ENCODE measurements around the gene INTS11. TPM values are rescaled to one million over a fixed set of nuclear protein-coding genes. Genes with fewer than 3 reads are reported as not detected.

INTS11 gene
- total and polyA plus RNA-seq, 9 of the 15 experiments (the other 6 are each of a cell fraction or from before 2014, with no cell fraction given) = 3.6 to 183 (median 110) TPM

GRCh38 chr1:1314678-1315335, 9.7 kb downstream of the INTS11 start:
- ChIA-PET CTCF (ENCODE audit: low intra/inter-chr PET ratio) (no interaction called here), POLR2A (interaction anchor here (0.6 to 1.4 kb wide), 6 partner anchors 9 to 217 kb away, joined by 3 to 7 read pairs (median 3); no protein-coding TSS in a partner anchor)
- in situ Hi-C loops (cut with MboI) = no loop called here
- Histone ChIP-seq H3K4me2 (ENCODE audit: insufficient read depth, low read length) (no peak overlapping the region; the same call in 1 of the 2 replicates), H3K9me1 (ENCODE audit: control insufficient read depth, insufficient read depth, low read length) (peaks cover 6% of the 10 kb centered on the region), H4K20me1 (replicated peaks; ENCODE audit: control insufficient read depth, insufficient read depth, low read length) (peaks cover 22% of the 10 kb centered on the region), H3K27me3 (ENCODE audit: control insufficient read depth in 2 of 2, insufficient read depth in 2 of 2, low read length in 2 of 2) (no peaks in the 10 kb centered on the region), H3K9ac (ENCODE audit: insufficient read depth in 1 of 2, low read depth in 2 of 2, low read length in 2 of 2) (peak overlapping the region; percentile 13 to 84; a peak in 2 of 4 replicates), H3K79me2 (ENCODE audit: control insufficient read depth, insufficient read depth, low read length) (peaks cover 36% of the 10 kb centered on the region), H3K4me1 (replicated peaks in 1 of 2; ENCODE audit: control insufficient read depth in 2 of 2, insufficient read depth in 2 of 2, low read length in 2 of 2) (peaks cover 31 to 88% of the 10 kb centered on the region in 2 experiments), H3K4me3 (no peak overlapping the region), H3K36me3 (ENCODE audit: control insufficient read depth, insufficient read depth, low read length) (peaks cover 89% of the 10 kb centered on the region), H3K9me3 (replicated peaks; ENCODE audit: control insufficient read depth, insufficient read depth, low read depth, low read length) (no peaks in the 10 kb centered on the region), H2AFZ (ENCODE audit: low read depth, low read length) (no peak overlapping the region), H3K27ac (ENCODE audit: extremely low read depth, low read depth, low read length) (peak overlapping the region; percentile 64)
- no peak for FAIRE-seq
- WGBS (ENCODE audit: insufficient coverage, low coverage, missing lambda C conversion rate) = 91% methylated on average over 20 of the region's 23 CpGs
- ATAC-seq = no peak
- no peak for DNase-seq (ENCODE audit: extremely low read depth in 1 of 4, low spot score in 3 of 4)
- BruUV-seq (replicated peaks) = no TSS peak
- intact Hi-C loops (cut with micrococcal nuclease) = no loop called here
- 0 out of 4 replicates have a peak, but pooled peaks of 1 of the 2 experiments have one; percentile 17 for TF ChIP-seq MAZ (CRISPR knock-in tag; conservative IDR thresholded peaks at IDR 0.05 in 1 of 2, IDR thresholded peaks at IDR 0.05 in 1 of 2)
- no peak for TF ChIP-seq CHAMP1 (IDR thresholded peaks at IDR 0.05)
- TF ChIP-seq ZNF551 (CRISPR knock-in tag; IDR thresholded peaks at IDR 0.05) = no peak
- TF ChIP-seq SP1 (CRISPR knock-in tag; IDR thresholded peaks at IDR 0.05) = peak; percentile 44; the same call in 1 of the 2 replicates
- no peak for TF ChIP-seq ZBTB40 (IDR thresholded peaks at IDR 0.05)
- TF ChIP-seq ZBTB40 (CRISPR knock-in tag; IDR thresholded peaks at IDR 0.05) = peak; percentile 22; the same call in 1 of the 2 replicates
- no peak for TF ChIP-seq PML (IDR thresholded peaks at IDR 0.05; ENCODE audit: low read length)
- no peak for TF ChIP-seq ZNF75A (CRISPR knock-in tag; IDR thresholded peaks at IDR 0.05)
- 0 out of 2 replicates have a peak, but pooled peaks have one; percentile 53 for TF ChIP-seq SUPT5H (IDR thresholded peaks at IDR 0.05)
- TF ChIP-seq HSF4 (CRISPR knock-in tag; IDR thresholded peaks at IDR 0.05; ENCODE audit: borderline replicate concordance) = no peak
- peak; percentile 53; the same call in 1 of the 2 replicates for TF ChIP-seq RBFOX2 (IDR thresholded peaks at IDR 0.05; ENCODE audit: low read depth, low read length)

All from K562 (cell line).